H1 (cell line): ENCODE data around the gene SPTBN4. TPM values are rescaled to one million over a fixed set of nuclear protein-coding genes. Genes with fewer than 3 reads are reported as not detected.

Experiments
- ASH2L ChIP-seq: fragments of 200-600, 300-600 bp; sonication (generic); IDR thresholded peaks from one replicate; pipeline ENCODE4 v1.7.1; 2017; ENCODE audit warnings: low read length
- POLR2A ChIP-seq, 2 experiments: IDR thresholded peaks; 1 replicate in 1 of 2; 2 replicates in 1 of 2; pipeline ENCODE4 v1.6.1; 2011; ENCODE audit warnings: low read depth in 2 of 2, low read length in 2 of 2, mild to moderate bottlenecking in 2 of 2; ENCODE audit errors: control extremely low read depth in 1 of 2
- POLR2AphosphoS5 ChIP-seq: IDR thresholded peaks from 2 replicates; pipeline ENCODE4 v1.6.1; 2011; ENCODE audit warnings: low read depth, low read length
- polyA plus RNA-seq, 7 experiments: library from polyadenylated mRNA; depleted of rRNA in 3 of 7; stranded (reverse) in 5 of 7; unstranded in 2 of 7; fragments of >200 nt in 5 of 7; fragments of 200-250 nt in 2 of 7; gene quantifications; 1 replicate in 5 of 7; 2 replicates in 1 of 7; 4 replicates in 1 of 7; pipeline versions ENCODE4 v1.2.1 to v1.2.3, GENCODE V29; 2011 to 2013; ENCODE audit warnings: missing spikeins in 2 of 7, mixed read lengths in 2 of 7
- total RNA-seq: library from RNA; stranded (reverse); fragmentation: NEBNext Ultra II Directional; extraction: Animal tissue kit (Norgen Biotek cat#: 25700); gene quantifications from 2 replicates; pipeline ENCODE4 v1.2.1, GENCODE V29; 2021
- TF ChIP-seq, protein P1 (sequence below), 3 experiments: IDR thresholded peaks; 1 replicate in 2 of 3; 2 replicates in 1 of 3; pipeline versions ENCODE4 v1.5.1 to v1.6.1; 2011; ENCODE audit warnings: low read length in 3 of 3, mild to moderate bottlenecking in 3 of 3, inconsistent platforms in 2 of 3, low read depth in 1 of 3, moderate library complexity in 1 of 3; ENCODE audit not compliant: insufficient read depth in 1 of 3; ENCODE audit errors: control extremely low read depth in 1 of 3

Gene SPTBN4
- total and polyA plus RNA-seq, 2 of the 8 experiments (the other 6 are each of a cell fraction or from before 2014, with no cell fraction given): 1.9 to 3.0 TPM

DNA sequence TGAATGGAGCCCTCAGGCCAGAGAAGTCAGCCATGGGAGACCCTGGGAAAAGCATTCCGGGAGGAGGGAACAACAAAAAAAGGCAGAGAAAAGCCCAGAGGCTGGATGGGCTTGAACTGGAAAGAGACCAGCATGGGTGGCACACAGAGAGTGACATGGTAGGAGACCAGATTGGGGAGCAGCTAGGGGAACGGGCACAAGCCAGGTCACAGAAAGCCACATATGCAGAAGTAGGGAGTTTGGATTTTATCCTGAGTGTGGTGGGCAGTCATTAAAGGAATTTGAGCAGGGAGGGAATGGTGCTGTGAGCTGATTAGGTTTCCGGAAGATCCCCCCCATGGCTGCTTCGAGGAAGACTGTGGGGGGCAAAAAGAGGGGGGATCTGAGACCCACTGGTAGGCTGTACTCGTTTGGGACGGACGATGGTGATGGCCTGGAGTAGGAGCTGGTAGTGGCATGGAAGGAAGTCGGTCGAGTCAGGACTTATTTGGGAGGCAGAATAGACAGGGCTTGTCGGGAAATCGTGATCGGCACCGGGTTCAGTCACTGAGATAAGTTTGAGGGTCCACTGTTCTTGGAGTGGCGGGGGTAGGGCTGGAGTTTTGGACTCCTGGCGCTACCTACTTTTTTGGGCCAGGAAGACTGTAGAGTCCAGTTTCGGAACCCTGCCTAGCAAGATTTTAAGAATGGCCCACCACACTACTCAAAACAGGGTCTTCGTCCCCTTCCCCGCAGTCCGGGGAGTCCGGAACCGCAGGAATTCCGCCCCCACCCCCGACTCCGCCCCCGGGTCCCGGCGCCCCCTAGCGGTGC lies 42.0 kb upstream of the SPTBN4 start (continued):
- TF ChIP-seq, protein P1, sequence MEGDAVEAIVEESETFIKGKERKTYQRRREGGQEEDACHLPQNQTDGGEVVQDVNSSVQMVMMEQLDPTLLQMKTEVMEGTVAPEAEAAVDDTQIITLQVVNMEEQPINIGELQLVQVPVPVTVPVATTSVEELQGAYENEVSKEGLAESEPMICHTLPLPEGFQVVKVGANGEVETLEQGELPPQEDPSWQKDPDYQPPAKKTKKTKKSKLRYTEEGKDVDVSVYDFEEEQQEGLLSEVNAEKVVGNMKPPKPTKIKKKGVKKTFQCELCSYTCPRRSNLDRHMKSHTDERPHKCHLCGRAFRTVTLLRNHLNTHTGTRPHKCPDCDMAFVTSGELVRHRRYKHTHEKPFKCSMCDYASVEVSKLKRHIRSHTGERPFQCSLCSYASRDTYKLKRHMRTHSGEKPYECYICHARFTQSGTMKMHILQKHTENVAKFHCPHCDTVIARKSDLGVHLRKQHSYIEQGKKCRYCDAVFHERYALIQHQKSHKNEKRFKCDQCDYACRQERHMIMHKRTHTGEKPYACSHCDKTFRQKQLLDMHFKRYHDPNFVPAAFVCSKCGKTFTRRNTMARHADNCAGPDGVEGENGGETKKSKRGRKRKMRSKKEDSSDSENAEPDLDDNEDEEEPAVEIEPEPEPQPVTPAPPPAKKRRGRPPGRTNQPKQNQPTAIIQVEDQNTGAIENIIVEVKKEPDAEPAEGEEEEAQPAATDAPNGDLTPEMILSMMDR (IDR thresholded peaks at IDR 0.05; ENCODE audit: control extremely low read depth in 1 of 3, insufficient read depth in 1 of 3, low read depth in 1 of 3, low read length in 3 of 3): peak in 1 of 3 experiments; percentile 58; a peak in 2 of 4 replicates
- TF ChIP-seq ASH2L: peak; percentile 46
- TF ChIP-seq POLR2AphosphoS5: 0 out of 2 replicates have a peak, but pooled peaks have one; percentile 48
- TF ChIP-seq POLR2A (IDR thresholded peaks at IDR 0.05; ENCODE audit: control extremely low read depth in 1 of 2, low read depth in 2 of 2, low read length in 2 of 2): peak in 1 of 2 experiments; percentile 20; a peak in 1 of 3 replicates
